CD4-positive, alpha-beta T cell treated with Interleukin-4 for 1 hour (primary cell): ENCODE data around the gene GNAO1.
A peak's percentile ranks its signal among the peaks of the same experiment; 100 is the strongest.

Experiments
- DNase-seq, 2 donors: peaks; one replicate each; pipeline ENCODE4 v3.0.0-alpha.2; 2020 to 2022

Gene GNAO1

GRCh38 chr16:56242740-56243139, 51.5 kb downstream of the GNAO1 start:
- no peak for DNase-seq

- no peak for DNase-seq
Observed at GRCh38 chr16:56244612-56245011, 53.3 kb downstream of the GNAO1 start.

GRCh38 chr16:56245197-56245596, 53.9 kb downstream of the GNAO1 start:
- no peak for DNase-seq

GRCh38 chr16:56246051-56246817, 54.9 kb downstream of the GNAO1 start:
- no peak for DNase-seq

- DNase-seq = no peak
Observed at GRCh38 chr16:56247018-56247417, 55.7 kb downstream of the GNAO1 start.

GRCh38 chr16:56247808-56248207, 56.5 kb downstream of the GNAO1 start:
- no peak for DNase-seq

- no peak for DNase-seq
Observed at GRCh38 chr16:56252835-56253234, 61.5 kb downstream of the GNAO1 start.

GRCh38 chr16:56255904-56256303, 64.6 kb downstream of the GNAO1 start:
- no peak for DNase-seq

- DNase-seq = no peak
Observed at GRCh38 chr16:56257239-56257638, 66.0 kb downstream of the GNAO1 start.

- no peak for DNase-seq
Observed at GRCh38 chr16:56257666-56258342, 66.5 kb downstream of the GNAO1 start.

- no peak for DNase-seq
Observed at GRCh38 chr16:56258508-56259424, 67.5 kb downstream of the GNAO1 start.

- DNase-seq = no peak
Observed at GRCh38 chr16:56259425-56259779, 68.1 kb downstream of the GNAO1 start.

- no peak for DNase-seq
Observed at GRCh38 chr16:56260378-56261160, 69.3 kb downstream of the GNAO1 start.

- no peak for DNase-seq
Observed at GRCh38 chr16:56261656-56262055, 70.4 kb downstream of the GNAO1 start.

GRCh38 chr16:56262148-56262547, 70.9 kb downstream of the GNAO1 start:
- peak; percentile 50 to 78 for DNase-seq

- no peak for DNase-seq
Observed at GRCh38 chr16:56262551-56263245, 71.4 kb downstream of the GNAO1 start.

GRCh38 chr16:56263711-56264608, 72.7 kb downstream of the GNAO1 start:
- DNase-seq = no peak

- DNase-seq = no peak
Observed at GRCh38 chr16:56264609-56264972, 73.3 kb downstream of the GNAO1 start.

- DNase-seq = no peak
Observed at GRCh38 chr16:56265184-56265583, 73.9 kb downstream of the GNAO1 start.

- DNase-seq = no peak
Observed at GRCh38 chr16:56265746-56266145, 74.5 kb downstream of the GNAO1 start.
